IMR-90 (cell line): ENCODE measurements around the gene RPH3AL.

ENCODE experiments used
- BHLHE40 ChIP-seq: fragments of 150-350 bp; IDR thresholded peaks from 2 replicates; pipeline ENCODE4 v1.6.1; 2016; ENCODE audit warnings: mild to moderate bottlenecking, low read depth, low read length
- CHD1 ChIP-seq: IDR thresholded peaks from 2 replicates; pipeline ENCODE4 v1.6.1; 2012; ENCODE audit warnings: low read depth, low read length, improper control_type of control experiment
- CTCF ChIP-seq: conservative IDR thresholded peaks from 2 replicates; pipeline ENCODE4 v1.5.1; 2012; ENCODE audit warnings: mild to moderate bottlenecking, low read depth, low read length, improper control_type of control experiment
- ELK1 ChIP-seq: fragments of 150-350 bp; IDR thresholded peaks from 2 replicates; pipeline ENCODE4 v1.6.1; 2016; ENCODE audit warnings: low read depth, mild to moderate bottlenecking, low read length, moderate library complexity, borderline replicate concordance
- FOS ChIP-seq: fragments of 150-350 bp; IDR thresholded peaks from 2 replicates; pipeline ENCODE4 v1.6.1; 2016; ENCODE audit warnings: low read depth, low read length
- MAZ ChIP-seq: IDR thresholded peaks from 2 replicates; pipeline ENCODE4 v1.6.1; 2012; ENCODE audit warnings: low read depth, mild to moderate bottlenecking, low read length, improper control_type of control experiment, moderate library complexity, borderline replicate concordance
- MXI1 ChIP-seq: IDR thresholded peaks from 2 replicates; pipeline ENCODE4 v1.6.1; 2012; ENCODE audit warnings: low read depth, mild to moderate bottlenecking, low read length, moderate library complexity, borderline replicate concordance
- NFE2L2 ChIP-seq: fragments of 150-350 bp; IDR thresholded peaks from 2 replicates; pipeline ENCODE4 v1.6.1; 2016; ENCODE audit warnings: low read depth, mild to moderate bottlenecking, low read length
- POLR2A ChIP-seq: IDR thresholded peaks from 2 replicates; pipeline ENCODE4 v1.6.1; 2012; ENCODE audit warnings: mild to moderate bottlenecking, low read depth, low read length
- RAD21 ChIP-seq: IDR thresholded peaks from 2 replicates; pipeline ENCODE4 v1.6.1; 2012; ENCODE audit warnings: low read length, improper control_type of control experiment
- RCOR1 ChIP-seq: IDR thresholded peaks from 2 replicates; pipeline ENCODE4 v1.6.1; 2012; ENCODE audit warnings: mild to moderate bottlenecking, low read length, improper control_type of control experiment; ENCODE audit not compliant: insufficient replicate concordance
- RFX5 ChIP-seq: IDR thresholded peaks from 2 replicates; pipeline ENCODE4 v1.8.0; 2012; ENCODE audit warnings: low read depth, mild to moderate bottlenecking, low read length, moderate library complexity
- SMC3 ChIP-seq: fragments of 150-350 bp; IDR thresholded peaks from 2 replicates; pipeline ENCODE4 v1.6.1; 2016; ENCODE audit warnings: low read depth, mild to moderate bottlenecking, antibody characterized with exemption, low read length, moderate library complexity
- USF2 ChIP-seq: fragments of 150-350 bp; IDR thresholded peaks from 2 replicates; pipeline ENCODE4 v1.6.1; 2017; ENCODE audit warnings: mild to moderate bottlenecking, antibody characterized with exemption, low read length, low read depth

- TF ChIP-seq CTCF (no peak), USF2 (peak; percentile 4; the same call in 1 of the 2 replicates), BHLHE40 (no peak), POLR2A (no peak), CHD1 (no peak), NFE2L2 (no peak), FOS (no peak), ELK1 (no peak), RFX5 (no peak), RAD21 (no peak), RCOR1 (no peak), MAZ (no peak), SMC3 (no peak), MXI1 (no peak)
Observed at GRCh38 chr17:304461-304860, 48.1 kb downstream of the RPH3AL start.
